Rectal smooth muscle tissue (tissue), 1 donor: ENCODE data around the gene RPS6KB1.
A peak's percentile ranks its signal among the peaks of the same experiment; 100 is the strongest.
"Not testable (repeated sequence)": the region's sequence is repeated elsewhere in the genome, so short reads cannot be mapped to it uniquely, and the experiment has no call there.

Experiments
- H3K27ac ChIP-seq: one replicate; pipeline ENCODE4 v1.7.0; 2013; ENCODE audit warnings: low read depth, low read length, inconsistent platforms
- H3K27me3 ChIP-seq: one replicate; pipeline ENCODE4 v1.7.0; 2013; ENCODE audit warnings: low read length; ENCODE audit not compliant: control insufficient read depth, insufficient read depth
- H3K36me3 ChIP-seq: one replicate; pipeline ENCODE4 v1.7.0; 2013; ENCODE audit warnings: low read length; ENCODE audit not compliant: control insufficient read depth, insufficient read depth
- H3K4me1 ChIP-seq: one replicate; pipeline ENCODE4 v1.7.0; 2013; ENCODE audit warnings: low read length; ENCODE audit not compliant: control insufficient read depth, insufficient read depth
- H3K4me3 ChIP-seq: one replicate; pipeline ENCODE4 v1.7.0; 2013; ENCODE audit warnings: low read length
- H3K9ac ChIP-seq: one replicate; pipeline ENCODE4 v1.7.0; 2013; ENCODE audit warnings: low read length

The RPS6KB1 gene

GRCh38 chr17:59892924-59893675, at the start of gene RPS6KB1, which contains the start of gene TUBD1:
Gene RPS6KB1 (plus strand): TSS chr17:59893121. CDS start chr17:59893185, 64 bp downstream.
Gene TUBD1 (minus strand): TSS chr17:59892943. CDS start chr17:59891002, 1,941 bp downstream.
- Histone ChIP-seq H3K9ac (peak within 1 kb of the TSS; percentile 88), H3K4me3 (peak within 1 kb of the TSS; percentile 95), H3K27ac (peak within 1 kb of the TSS; percentile 93), H3K36me3 (peaks cover 5% of the 10 kb centered on the region), H3K27me3 (no peaks in the 10 kb centered on the region), H3K4me1 (peaks cover 4% of the 10 kb centered on the region)

- peak overlapping the region; percentile 82 for H3K27ac ChIP-seq
- peaks cover 8% of the 10 kb centered on the region for H3K36me3 ChIP-seq
- peaks cover 25% of the 10 kb centered on the region for H3K4me1 ChIP-seq
- no peak overlapping the region for H3K4me3 ChIP-seq
- H3K9ac ChIP-seq, result no peak overlapping the region
- H3K27me3 ChIP-seq, result no peaks in the 10 kb centered on the region
Observed at GRCh38 chr17:59844884-59845594, 47.9 kb upstream of the RPS6KB1 start.

GRCh38 chr17:59845595-59846393, 47.1 kb upstream of the RPS6KB1 start:
- Histone ChIP-seq H3K27me3 (no peaks in the 10 kb centered on the region), H3K4me3 (peak overlapping the region; percentile 36), H3K4me1 (peaks cover 20% of the 10 kb centered on the region), H3K27ac (peak overlapping the region; percentile 84), H3K9ac (no peak overlapping the region), H3K36me3 (peaks cover 4% of the 10 kb centered on the region)

- H3K4me1 ChIP-seq, result peaks cover 26% of the 10 kb centered on the region
- H3K36me3 ChIP-seq, result no peaks in the 10 kb centered on the region
- peak overlapping the region; percentile 36 for H3K4me3 ChIP-seq
- peak overlapping the region; percentile 84 for H3K27ac ChIP-seq
- no peaks in the 10 kb centered on the region for H3K27me3 ChIP-seq
- H3K9ac ChIP-seq, result peak overlapping the region; percentile 4
Observed at GRCh38 chr17:59846394-59847165, 46.3 kb upstream of the RPS6KB1 start.

GRCh38 chr17:59848385-59848668, 44.6 kb upstream of the RPS6KB1 start:
- H3K9ac ChIP-seq, result no peak overlapping the region
- no peaks in the 10 kb centered on the region for H3K36me3 ChIP-seq
- no peak overlapping the region for H3K27ac ChIP-seq
- H3K4me1 ChIP-seq, result peaks cover 35% of the 10 kb centered on the region
- H3K4me3 ChIP-seq, result no peak overlapping the region
- no peaks in the 10 kb centered on the region for H3K27me3 ChIP-seq

GRCh38 chr17:59848778-59849177, 44.1 kb upstream of the RPS6KB1 start:
- H3K36me3 ChIP-seq, result no peaks in the 10 kb centered on the region

GRCh38 chr17:59850311-59850710, 42.6 kb upstream of the RPS6KB1 start:
- H3K4me3 ChIP-seq, H3K9ac ChIP-seq, H3K36me3 ChIP-seq, H3K27me3 ChIP-seq: not testable (repeated sequence)
- peak overlapping the region; percentile 96 for H3K27ac ChIP-seq
- peaks cover 34% of the 10 kb centered on the region for H3K4me1 ChIP-seq

More at GRCh38 chr17:59848778-59849177, 44.1 kb upstream of the RPS6KB1 start:
- H3K4me1 ChIP-seq, result peaks cover 35% of the 10 kb centered on the region
- H3K9ac ChIP-seq, result no peak overlapping the region
- peak overlapping the region; percentile 21 for H3K27ac ChIP-seq
- peak overlapping the region; percentile 18 for H3K4me3 ChIP-seq
- no peaks in the 10 kb centered on the region for H3K27me3 ChIP-seq

GRCh38 chr17:59851439-59852375, 41.2 kb upstream of the RPS6KB1 start:
- H3K27me3 ChIP-seq, result no peaks in the 10 kb centered on the region
- H3K27ac ChIP-seq, result peak overlapping the region; percentile 96
- H3K36me3 ChIP-seq, result no peaks in the 10 kb centered on the region
- H3K9ac ChIP-seq, result no peak overlapping the region
- peaks cover 22% of the 10 kb centered on the region for H3K4me1 ChIP-seq
- peak overlapping the region; percentile 6 for H3K4me3 ChIP-seq

- Histone ChIP-seq H3K4me1 (peaks cover 15% of the 10 kb centered on the region), H3K27ac (peak overlapping the region; percentile 96)
- H3K36me3 ChIP-seq, H3K4me3 ChIP-seq, H3K27me3 ChIP-seq, H3K9ac ChIP-seq: not testable (repeated sequence)
Observed at GRCh38 chr17:59852847-59853167, 40.1 kb upstream of the RPS6KB1 start.

- Histone ChIP-seq H3K4me3 (no peak overlapping the region), H3K27me3 (no peaks in the 10 kb centered on the region), H3K27ac (peak overlapping the region; percentile 96), H3K36me3 (no peaks in the 10 kb centered on the region), H3K4me1 (peaks cover 15% of the 10 kb centered on the region), H3K9ac (no peak overlapping the region)
Observed at GRCh38 chr17:59853168-59853918, 39.6 kb upstream of the RPS6KB1 start.
